Measurements from ENCODE around the gene H6PD.

The H6PD gene

DNA sequence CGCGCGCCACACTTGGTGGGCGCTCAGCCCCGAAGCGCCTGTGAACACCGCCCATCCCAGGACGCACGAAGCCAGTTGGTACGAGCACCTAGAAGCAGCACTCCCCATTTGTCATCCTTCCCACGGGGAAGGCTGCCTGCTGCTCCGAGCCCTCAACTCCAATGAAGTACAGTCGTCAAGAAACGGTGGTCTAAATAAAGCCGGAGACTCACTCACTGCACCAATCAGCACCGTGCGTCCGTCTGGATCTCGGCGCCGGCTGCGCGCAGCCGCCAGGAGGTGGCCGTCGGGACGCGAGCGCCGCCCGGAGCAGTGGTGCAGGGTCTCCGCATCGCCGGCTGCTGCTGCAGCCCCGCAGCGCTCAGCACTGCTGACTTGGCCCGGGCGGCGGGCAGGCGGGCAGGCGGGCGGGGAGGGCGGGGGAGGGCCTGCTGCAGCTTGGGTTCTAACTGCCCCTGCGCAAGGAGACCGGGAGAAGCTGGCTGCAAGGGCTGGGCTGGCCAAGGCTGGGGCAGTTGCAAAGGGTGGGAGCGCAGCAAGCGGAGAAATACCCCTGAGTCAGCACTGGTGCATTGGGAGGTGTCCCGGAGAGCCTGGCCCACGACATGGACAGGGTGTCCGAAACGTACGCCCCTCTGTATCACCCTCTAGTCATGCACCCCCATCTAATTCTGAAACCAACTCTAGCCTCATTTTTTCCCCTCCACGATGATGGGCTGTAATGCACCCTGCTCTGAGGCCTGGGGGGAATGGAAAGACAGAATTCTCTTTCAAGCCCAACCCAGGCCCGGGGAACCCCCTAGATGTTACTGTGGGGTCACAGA is 35.8 kb upstream of the H6PD start:
- TF ChIP-seq, protein P1, sequence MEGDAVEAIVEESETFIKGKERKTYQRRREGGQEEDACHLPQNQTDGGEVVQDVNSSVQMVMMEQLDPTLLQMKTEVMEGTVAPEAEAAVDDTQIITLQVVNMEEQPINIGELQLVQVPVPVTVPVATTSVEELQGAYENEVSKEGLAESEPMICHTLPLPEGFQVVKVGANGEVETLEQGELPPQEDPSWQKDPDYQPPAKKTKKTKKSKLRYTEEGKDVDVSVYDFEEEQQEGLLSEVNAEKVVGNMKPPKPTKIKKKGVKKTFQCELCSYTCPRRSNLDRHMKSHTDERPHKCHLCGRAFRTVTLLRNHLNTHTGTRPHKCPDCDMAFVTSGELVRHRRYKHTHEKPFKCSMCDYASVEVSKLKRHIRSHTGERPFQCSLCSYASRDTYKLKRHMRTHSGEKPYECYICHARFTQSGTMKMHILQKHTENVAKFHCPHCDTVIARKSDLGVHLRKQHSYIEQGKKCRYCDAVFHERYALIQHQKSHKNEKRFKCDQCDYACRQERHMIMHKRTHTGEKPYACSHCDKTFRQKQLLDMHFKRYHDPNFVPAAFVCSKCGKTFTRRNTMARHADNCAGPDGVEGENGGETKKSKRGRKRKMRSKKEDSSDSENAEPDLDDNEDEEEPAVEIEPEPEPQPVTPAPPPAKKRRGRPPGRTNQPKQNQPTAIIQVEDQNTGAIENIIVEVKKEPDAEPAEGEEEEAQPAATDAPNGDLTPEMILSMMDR (IDR thresholded peaks at IDR 0.05; ENCODE audit: insufficient read depth, low read depth, low read length, missing control alignments) = no peak
- H3K4me3 ChIP-seq (ENCODE audit: low read depth, low read length) = no peak overlapping the region
- DNase-seq (ENCODE audit: low read depth) = no peak

DNA sequence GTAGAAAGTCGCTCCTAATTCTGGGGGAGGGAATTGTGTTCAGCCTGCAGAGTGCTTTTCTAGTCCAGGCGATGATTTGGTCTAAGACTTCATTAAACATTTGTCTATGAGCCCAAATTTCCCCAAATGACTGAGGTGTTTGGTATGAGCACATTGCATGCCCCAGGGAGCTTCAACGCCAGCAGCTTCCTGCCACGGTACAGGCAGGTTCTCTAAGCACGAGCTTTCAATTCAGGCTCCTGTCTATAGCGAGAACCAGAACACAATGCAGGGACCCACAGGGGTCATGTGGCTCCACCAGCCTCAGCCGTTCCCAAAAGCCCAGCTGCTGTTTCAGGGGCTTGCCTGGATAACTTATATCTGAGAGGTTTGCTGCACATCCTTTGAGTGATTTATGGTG is 34.1 kb upstream of the H6PD start:
- TF ChIP-seq, protein P1 (IDR thresholded peaks at IDR 0.05; ENCODE audit: insufficient read depth, low read depth, low read length, missing control alignments) = no peak
- peak; percentile 82 for DNase-seq (ENCODE audit: low read depth)
- H3K4me3 ChIP-seq (ENCODE audit: low read depth, low read length) = no peak overlapping the region

- peak overlapping the region; percentile 37 for H3K4me3 ChIP-seq (ENCODE audit: low read depth, low read length)
- DNase-seq (ENCODE audit: low read depth) = no peak
Observed at GRCh38 chr1:9201401-9202239, 33.0 kb upstream of the H6PD start.

DNA sequence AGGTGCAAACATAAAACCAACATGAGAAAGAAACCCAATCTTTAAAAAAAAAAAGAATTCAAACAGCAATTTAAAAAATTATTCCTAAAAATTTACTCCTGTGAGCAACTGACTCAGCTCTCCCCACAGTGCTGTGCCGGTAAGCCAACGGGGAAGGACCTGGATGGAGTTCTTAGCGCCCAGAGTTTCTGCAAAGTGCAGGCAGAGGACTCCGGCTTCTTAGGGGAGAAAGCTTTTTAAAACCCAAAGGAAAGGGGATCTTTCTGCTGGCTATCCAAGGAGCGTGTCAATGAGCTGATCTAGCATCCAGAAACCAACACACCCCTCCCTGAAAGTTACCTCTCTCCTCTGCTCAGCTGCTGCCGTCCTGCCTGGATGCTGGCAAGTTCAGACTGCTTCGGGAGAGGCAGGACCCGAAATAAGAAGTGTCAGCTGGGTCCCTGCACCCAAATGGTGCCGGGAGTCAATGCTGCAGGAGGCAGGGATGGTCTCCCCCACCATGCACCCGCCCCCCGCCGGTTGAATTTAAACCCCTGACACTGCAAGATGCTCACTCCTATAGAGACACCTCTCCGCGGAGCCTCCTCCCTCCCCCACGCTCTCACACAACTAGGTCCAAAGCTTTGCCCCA is 32.2 kb upstream of the H6PD start:
- DNase-seq (ENCODE audit: low read depth) = no peak
- TF ChIP-seq, protein P1 (IDR thresholded peaks at IDR 0.05; ENCODE audit: insufficient read depth, low read depth, low read length, missing control alignments) = no peak
- H3K4me3 ChIP-seq (ENCODE audit: low read depth, low read length) = peak overlapping the region; percentile 37; the same call in 1 of the 2 replicates

More at GRCh38 chr1:9201401-9202239, 33.0 kb upstream of the H6PD start:
- TF ChIP-seq, protein P1 (IDR thresholded peaks at IDR 0.05; ENCODE audit: insufficient read depth, low read depth, low read length, missing control alignments) = no peak

DNA sequence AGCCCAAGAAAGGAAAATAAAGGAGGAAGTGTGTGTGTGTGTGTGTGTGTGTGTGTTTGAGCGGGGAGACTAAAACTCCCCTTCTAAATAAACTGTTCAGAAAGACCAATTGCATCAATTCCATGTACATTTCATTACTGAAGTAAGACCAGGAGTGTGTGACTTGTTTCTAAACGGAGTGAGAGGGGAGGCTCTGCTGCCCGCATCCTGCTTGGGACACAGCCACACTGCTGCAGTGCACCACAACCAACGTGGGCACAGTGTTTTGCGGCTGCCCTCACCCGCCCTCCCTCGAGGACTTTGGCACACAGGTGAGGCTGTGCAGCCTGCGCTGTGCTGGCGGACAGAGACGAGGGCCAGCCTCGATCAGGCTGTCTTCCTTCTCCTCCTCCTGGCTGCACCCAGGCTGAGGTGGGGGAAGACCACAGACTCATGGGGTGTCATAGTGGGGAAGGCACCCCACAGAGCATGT is 31.0 kb upstream of the H6PD start:
- TF ChIP-seq, protein P1 (IDR thresholded peaks at IDR 0.05; ENCODE audit: insufficient read depth, low read depth, low read length, missing control alignments) = no peak
- H3K4me3 ChIP-seq (ENCODE audit: low read depth, low read length) = no peak overlapping the region
- no peak for DNase-seq (ENCODE audit: low read depth)

- DNase-seq (ENCODE audit: low read depth) = no peak
- H3K4me3 ChIP-seq (ENCODE audit: low read depth, low read length) = no peak overlapping the region
- TF ChIP-seq, protein P1 (IDR thresholded peaks at IDR 0.05; ENCODE audit: insufficient read depth, low read depth, low read length, missing control alignments) = no peak
Observed at GRCh38 chr1:9204156-9204720, 30.3 kb upstream of the H6PD start.
